ENCODE measurements around the gene NRP1. TPM values are rescaled to one million over a fixed set of nuclear protein-coding genes. Genes with fewer than 3 reads are reported as not detected.

The NRP1 gene
- total RNA-seq, 4 donors from 2014 or later = 47.1 to 286 (median 111) TPM

GRCh38 chr10:33377658-33378025 is 43.2 kb upstream of the NRP1 start:
- intact Hi-C loops (cut with DNase I; ENCODE audit: low total_unique reads) = no loop called here
- Histone ChIP-seq H3K4me1 (peaks cover 0 to 4% of the 10 kb centered on the region in 2 donors), H3K9me3 (no peaks in the 10 kb centered on the region), H3K27me3 (no peaks in the 10 kb centered on the region), H3K36me3 (no peaks in the 10 kb centered on the region), H3K27ac (no peak overlapping the region), H3K4me3 (no peak overlapping the region)
- DNase-seq = no peak
- TF ChIP-seq CTCF (IDR thresholded peaks at IDR 0.05) (no peak), POLR2A (IDR thresholded peaks at IDR 0.05) (no peak)

GRCh38 chr10:33376976-33377657 is 42.6 kb upstream of the NRP1 start:
- peaks cover 0 to 4% of the 10 kb centered on the region in 2 donors for H3K4me1 ChIP-seq
- intact Hi-C loops (cut with DNase I; ENCODE audit: low total_unique reads) = no loop called here

GRCh38 chr10:33376476-33376875 is 42.0 kb upstream of the NRP1 start:
- Histone ChIP-seq H3K9me3 (no peaks in the 10 kb centered on the region), H3K36me3 (no peaks in the 10 kb centered on the region), H3K4me1 (peaks cover 0 to 2% of the 10 kb centered on the region in 2 donors), H3K27me3 (no peaks in the 10 kb centered on the region), H3K4me3 (no peak overlapping the region), H3K27ac (no peak overlapping the region)
- no peak for TF ChIP-seq CTCF (IDR thresholded peaks at IDR 0.05)
- no peak for TF ChIP-seq POLR2A (IDR thresholded peaks at IDR 0.05)
- intact Hi-C loops (cut with DNase I; ENCODE audit: low total_unique reads) = no loop called here
- no peak for DNase-seq

More at GRCh38 chr10:33376976-33377657, 42.6 kb upstream of the NRP1 start:
- H3K36me3 ChIP-seq = no peaks in the 10 kb centered on the region
- H3K4me3 ChIP-seq = no peak overlapping the region
- no peaks in the 10 kb centered on the region for H3K27me3 ChIP-seq
- no peak for TF ChIP-seq CTCF (IDR thresholded peaks at IDR 0.05)
- no peak for TF ChIP-seq POLR2A (IDR thresholded peaks at IDR 0.05)
- no peak overlapping the region for H3K27ac ChIP-seq
- no peaks in the 10 kb centered on the region for H3K9me3 ChIP-seq
- no peak for DNase-seq

- Histone ChIP-seq H3K4me1 (no peaks in the 10 kb centered on the region), H3K4me3 (no peak overlapping the region), H3K27ac (no peak overlapping the region), H3K9me3 (no peaks in the 10 kb centered on the region), H3K27me3 (no peaks in the 10 kb centered on the region), H3K36me3 (no peaks in the 10 kb centered on the region)
- DNase-seq = no peak
- TF ChIP-seq CTCF (IDR thresholded peaks at IDR 0.05) (no peak), POLR2A (IDR thresholded peaks at IDR 0.05) (no peak)
- intact Hi-C loops (cut with DNase I; ENCODE audit: low total_unique reads) = no loop called here
Measured at GRCh38 chr10:33373263-33373662, 38.8 kb upstream of the NRP1 start.

GRCh38 chr10:33371234-33371633 is 36.8 kb upstream of the NRP1 start:
- no peak overlapping the region for H3K27ac ChIP-seq
- no peak overlapping the region for H3K4me3 ChIP-seq
- DNase-seq = no peak
- no peaks in the 10 kb centered on the region for H3K4me1 ChIP-seq
- intact Hi-C loops (cut with DNase I; ENCODE audit: low total_unique reads) = no loop called here
- H3K27me3 ChIP-seq = no peaks in the 10 kb centered on the region
- no peaks in the 10 kb centered on the region for H3K9me3 ChIP-seq
- TF ChIP-seq POLR2A (IDR thresholded peaks at IDR 0.05) (no peak), CTCF (IDR thresholded peaks at IDR 0.05) (no peak)
- no peaks in the 10 kb centered on the region for H3K36me3 ChIP-seq
